Esophagus mucosa (tissue), 1 donor: Measurements from ENCODE around the gene CCSER1. TPM values are rescaled to one million over a fixed set of nuclear protein-coding genes. Genes with fewer than 3 reads are reported as not detected.

Source experiments
- ATAC-seq: fragments of 200-7000 bp; cut with Tn5 transposase; one replicate; pipeline ENCODE4 v1.9.1; 2020
- total RNA-seq: library from RNA; stranded (reverse); gene quantifications from one replicate; pipeline ENCODE4 v1.2.4, GENCODE V29; 2023
- donor health status: DM: yes; HTN: yes; CAD: no.

The CCSER1 gene
- 1.2 TPM for total RNA-seq

DNA sequence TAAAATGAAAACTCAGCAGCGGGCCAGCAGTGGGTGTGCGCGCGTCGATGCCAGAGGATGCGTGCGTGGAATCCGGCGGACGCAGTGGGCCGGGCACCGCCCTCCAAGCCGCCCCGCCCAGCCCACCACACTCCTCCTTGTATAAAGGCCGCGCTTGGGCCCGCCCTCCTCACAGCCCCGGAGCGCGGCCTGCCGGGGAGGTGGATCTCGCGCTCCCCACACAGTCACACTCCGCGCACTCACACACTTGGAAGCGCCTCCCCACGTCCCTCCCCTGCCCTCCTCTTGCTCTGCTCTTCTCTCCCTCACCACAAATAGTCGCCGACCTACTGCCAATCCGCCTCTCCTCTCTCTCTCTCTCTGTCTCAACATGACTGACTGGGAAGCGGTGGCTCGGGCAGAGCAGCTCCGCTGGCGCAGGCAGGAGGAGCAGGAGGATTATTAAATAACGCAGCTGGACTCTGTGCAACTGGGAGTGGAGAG lies at the start of gene CCSER1:
CCSER1 (plus strand) TSS at position 172 of the 483 bp plus-strand sequence.
- peak; percentile 94 for ATAC-seq

DNA sequence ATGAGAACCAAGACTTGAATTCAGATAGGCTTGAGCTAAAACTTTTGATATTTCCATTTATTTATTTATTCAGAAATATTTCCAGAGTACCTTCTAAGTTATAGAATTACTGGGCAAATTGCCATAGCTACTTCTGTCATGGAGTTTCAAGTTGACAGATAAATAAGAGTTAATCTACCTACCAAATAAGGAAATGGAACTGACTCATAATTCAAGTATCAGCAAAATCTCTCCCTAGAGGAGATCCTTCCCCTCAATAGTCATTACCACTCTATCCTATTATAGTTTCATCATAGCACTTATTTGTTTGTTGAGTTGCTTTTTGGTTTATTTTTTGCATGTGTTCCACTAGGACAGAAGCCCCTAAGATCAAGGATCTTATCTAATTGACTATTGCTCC lies 48.8 kb upstream of the CCSER1 start:
- peak; percentile 42 for ATAC-seq

DNA sequence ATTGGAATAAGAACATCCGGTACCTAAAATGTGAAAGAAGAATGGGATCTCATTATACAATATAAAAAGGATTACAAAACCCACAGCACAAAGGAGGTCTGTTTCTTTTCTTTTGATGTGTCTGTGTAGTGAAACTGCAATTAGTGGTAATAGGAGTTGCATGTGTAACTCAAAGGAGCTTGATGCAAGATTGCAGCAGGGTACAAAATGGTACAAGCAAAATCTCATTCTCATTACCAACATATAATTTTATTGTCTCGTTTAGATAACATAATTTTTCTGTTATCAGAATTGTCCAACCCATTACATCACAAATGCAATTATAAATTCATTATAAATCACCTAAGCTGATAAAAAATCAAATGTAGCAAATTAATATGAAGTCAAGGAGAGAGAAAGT lies 47.1 kb upstream of the CCSER1 start:
- no peak for ATAC-seq

DNA sequence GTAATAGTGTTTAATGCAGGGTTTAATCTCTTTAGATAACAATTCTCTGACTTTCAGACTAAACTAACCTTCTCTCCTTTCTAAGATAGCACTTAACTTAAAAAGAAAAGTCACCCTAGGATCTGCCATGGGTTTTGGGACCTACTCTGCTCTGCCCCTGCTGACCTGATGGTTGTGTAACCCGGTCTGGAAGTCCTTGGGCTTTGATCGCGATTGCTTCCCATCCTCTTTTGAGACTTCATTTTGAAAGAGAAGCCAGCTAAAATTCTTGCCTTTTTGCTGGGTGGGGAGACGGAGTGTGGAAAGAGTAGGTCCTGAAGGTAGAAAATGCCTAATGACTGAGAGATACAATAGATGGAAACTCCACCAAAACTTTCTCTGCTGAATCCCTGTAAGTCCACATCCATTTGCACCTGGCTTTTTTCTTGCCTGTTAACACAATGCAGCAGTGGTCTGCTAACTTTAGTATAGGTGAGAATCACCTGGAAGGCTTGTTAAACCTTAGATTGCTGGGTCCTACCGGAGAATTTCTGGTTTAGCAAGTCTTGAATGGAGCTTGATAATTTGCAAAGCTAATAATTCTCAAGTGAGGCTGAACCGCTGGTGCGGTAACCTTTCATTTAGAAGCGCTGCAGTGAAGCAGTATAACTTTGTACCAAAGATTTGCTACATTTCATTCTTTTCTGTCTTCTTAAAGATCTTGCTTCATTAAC lies 45.6 kb upstream of the CCSER1 start:
- ATAC-seq: no peak

DNA sequence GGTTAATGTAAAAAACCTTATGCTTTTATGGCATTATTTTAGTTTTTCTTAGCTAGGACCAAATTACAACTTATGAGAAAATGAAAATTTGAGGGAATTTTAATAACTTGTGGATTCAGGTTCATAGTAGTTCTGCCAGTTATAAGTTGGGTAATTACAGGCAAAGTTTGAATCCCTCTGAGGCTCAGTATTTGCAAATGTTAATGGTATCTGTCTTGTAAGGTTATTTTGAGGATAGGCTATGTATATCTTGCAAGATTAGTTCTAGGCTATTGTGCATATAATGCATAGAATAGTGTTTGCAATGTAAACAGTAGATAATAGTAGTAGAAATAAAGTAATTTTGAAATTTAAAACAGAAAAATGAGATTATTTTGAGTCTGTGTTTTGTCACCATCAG lies 44.7 kb upstream of the CCSER1 start:
- ATAC-seq: no peak

DNA sequence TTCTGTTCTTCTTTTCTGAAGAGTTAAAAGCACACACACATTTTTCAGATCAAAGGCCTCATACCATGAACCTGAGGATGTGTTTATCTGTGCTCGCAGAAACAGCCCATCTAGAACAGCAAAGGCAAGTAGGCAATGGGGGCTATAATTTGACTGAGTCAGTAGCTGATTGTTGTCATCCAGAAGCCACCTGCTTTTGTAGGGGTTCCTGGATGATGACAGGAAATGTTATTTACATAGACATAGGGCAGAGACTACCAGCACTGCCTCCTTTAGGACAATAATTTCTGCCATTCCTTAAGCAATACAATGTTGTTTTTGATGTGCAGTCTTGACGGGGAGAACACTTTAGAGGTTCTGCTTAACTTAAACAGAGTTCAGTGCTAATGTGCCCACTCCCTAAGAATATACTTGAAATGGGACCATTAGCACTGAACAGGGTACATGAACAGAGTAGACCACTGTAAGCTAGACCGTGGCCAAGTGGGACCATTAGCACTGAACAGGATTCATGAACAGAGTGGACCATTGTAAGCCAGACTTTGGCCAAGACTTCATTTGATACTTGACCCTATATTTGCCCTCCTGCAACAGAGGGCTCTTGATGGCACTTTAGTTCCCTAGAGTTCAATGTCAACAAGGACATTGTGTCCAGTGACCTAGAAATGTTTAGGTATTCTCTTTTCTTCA lies 42.8 kb upstream of the CCSER1 start:
- ATAC-seq: no peak

DNA sequence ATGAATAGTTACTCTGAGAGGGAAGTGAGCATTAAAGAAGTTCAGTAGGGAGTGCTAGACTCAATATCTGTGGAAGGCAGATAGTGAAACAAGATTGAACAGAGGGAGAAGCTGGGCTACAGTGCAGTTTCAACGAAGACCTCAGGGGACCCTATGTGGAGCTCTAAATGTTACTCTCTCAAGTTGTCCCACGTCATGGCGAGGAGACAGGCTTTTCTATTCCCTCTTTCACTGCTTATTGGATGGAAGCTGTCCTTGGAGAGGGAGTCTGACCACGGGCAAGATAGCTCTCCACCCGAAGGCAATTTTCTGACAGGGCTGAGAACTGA lies 42.3 kb upstream of the CCSER1 start:
- ATAC-seq: no peak

DNA sequence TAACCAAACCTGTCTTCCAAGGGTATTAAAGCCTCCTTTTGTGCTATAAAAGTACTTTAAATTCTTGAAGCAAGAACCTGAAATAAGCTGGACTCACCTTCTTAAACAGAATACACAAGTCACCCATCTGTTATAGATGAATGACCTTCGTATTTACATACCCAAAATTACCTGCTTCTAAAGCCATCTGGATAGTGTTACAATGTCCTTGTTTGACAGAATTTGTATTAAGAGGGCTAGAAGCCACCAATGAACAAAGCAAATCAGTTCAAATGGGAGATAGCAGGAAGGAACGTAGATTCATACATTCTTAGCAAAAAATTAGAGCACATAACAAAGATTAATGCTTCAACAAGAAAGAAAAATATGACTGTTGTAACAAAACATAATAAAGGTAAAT lies 33.7 kb upstream of the CCSER1 start:
- no peak for ATAC-seq

DNA sequence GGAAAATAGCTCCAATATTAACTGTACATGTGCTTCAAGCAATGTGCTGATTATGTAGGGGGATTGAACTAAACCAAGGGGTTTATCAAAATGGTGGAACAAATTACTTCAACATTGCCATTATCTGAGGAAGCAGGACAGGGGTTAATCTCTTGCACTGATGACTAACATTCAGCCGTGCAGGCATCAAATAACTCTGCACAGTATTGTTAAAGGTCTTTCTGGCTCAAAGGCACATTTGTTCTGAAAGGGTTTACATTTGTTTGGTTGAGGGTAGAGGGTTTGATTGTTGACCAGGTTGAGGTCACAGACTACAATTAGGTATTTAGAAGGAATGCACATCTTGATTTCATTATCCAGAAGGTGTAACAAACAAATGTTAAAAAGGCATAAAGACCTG lies 32.2 kb upstream of the CCSER1 start:
- ATAC-seq: no peak

DNA sequence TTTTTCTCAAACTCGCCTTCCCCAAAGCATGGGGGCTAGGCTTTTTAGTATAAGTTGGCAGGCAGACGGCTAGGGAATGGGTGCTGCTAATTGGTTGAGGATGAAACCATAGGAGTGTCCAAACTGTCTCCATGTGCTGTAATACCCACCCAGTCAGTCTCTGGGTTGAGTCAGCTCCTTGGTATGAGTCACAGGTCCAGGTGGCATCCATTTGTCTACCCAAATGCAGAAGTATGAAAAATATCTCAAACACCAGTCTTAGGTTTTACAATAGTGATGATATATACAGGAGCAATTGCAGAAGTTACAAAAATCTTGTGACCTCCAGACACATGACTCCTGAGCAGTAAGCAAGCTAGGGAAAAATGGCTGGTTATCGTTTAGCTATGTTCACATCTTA lies 27.4 kb upstream of the CCSER1 start:
- ATAC-seq: peak; percentile 41

DNA sequence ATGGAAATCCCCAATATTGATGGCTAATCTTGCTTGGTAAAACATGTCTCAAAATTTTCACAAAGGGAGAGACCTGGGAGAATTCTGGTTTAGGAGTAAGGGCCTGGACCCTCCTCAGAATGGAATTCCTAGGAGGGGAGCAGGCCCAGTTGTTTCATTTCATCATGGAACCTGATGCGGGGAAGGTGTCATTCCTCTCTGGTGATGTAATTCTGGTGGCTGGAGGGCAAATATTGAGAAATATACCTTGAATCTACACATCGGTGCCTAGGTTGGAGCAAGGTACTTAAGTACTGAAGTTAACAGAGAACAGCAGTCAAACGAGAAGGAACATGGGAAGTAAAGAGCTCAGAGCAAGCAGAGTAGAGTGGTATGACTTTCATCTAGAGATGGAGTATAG lies 23.2 kb upstream of the CCSER1 start:
- no peak for ATAC-seq

DNA sequence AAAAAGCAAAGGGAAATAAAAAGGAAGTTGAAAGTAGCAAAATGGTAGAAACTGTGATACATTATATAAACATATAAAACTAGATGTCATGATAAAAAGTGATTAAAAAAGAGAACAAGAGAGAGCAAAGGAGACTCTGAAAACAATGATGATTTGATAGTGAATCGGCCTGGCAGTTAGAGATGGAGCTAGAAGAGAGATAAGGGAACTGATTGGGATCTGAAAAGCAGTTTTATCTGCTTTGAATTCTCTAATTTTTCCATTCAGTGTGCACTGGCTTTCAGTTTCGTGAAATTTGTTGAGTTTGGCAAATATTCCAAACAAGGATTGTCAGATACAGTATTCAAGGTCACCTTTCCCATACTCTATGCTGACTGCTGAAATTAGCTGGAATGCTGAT lies 21.9 kb upstream of the CCSER1 start:
- no peak for ATAC-seq

DNA sequence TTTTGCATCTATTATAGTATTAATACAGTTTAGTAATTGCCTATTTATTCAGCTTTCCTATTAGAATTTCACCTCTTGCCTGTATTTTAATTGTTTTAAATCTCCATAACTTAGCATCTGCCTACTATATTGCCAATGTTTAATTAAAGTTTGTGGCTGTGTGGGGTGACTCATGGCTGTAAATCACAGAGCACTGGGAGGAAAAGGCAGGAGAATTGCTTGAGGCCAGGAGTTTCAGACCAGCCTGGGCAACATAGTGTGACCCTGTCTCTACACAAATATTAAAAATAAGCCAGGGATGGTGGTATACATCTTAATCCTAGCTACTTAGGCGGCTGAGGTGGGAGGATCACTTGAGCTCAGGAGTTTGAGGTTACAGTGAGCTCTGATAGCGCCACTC lies 14.5 kb upstream of the CCSER1 start:
- ATAC-seq: no peak

DNA sequence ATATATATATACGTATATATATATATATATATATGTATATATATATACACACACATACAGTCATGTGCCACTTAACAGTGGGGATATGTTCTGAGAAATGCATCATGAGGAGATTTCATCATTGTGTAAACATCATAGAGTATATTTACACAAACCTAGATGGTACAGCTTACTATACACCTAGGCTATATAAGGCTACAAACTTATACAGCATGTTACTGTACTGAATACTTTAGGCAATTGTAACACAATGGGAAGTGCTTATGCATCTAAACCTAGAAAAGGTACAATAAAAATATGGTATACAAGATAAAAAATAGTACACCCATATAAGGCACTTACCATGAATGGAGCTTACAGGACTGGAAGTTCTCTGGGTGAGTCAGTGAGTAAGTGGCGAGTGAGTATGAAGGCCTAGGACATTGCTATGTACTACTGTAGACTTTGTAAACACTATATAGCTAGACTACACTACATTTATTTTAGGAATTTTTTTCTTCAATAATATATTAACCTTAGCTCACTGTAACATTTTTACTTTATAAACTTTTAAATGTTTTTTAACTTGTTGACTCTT lies 13.2 kb upstream of the CCSER1 start:
- no peak for ATAC-seq

DNA sequence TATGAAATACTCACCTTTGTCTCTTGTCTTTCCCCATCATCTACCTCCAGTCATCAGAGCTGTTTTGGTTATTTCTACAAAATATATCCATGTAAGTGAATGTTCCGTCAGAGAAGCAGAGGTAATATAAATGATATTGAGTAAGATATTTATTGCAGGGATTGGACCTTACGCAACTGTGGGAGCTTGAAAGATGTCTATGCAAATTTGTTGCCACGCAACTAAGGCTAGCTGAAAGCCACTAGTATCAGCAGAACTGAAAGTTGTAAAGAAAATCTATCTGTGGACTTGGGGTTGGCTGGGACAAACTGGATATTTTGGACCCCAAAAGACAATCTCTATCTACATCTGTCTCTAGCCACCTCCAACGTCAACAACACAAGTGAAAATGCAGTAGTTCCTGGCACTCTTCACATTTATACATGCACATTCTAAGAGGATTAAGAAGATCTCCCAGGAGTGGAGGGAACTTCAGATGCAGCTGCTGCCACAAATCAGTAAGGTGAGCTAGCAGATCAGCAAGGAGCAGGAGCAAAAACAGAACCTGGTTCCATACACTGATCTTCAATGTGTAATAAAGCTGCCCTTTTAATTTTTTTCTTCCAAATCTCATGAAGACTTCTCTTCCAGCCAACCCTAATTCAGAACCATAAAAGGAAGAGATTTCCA lies 8.5 kb upstream of the CCSER1 start:
- no peak for ATAC-seq

DNA sequence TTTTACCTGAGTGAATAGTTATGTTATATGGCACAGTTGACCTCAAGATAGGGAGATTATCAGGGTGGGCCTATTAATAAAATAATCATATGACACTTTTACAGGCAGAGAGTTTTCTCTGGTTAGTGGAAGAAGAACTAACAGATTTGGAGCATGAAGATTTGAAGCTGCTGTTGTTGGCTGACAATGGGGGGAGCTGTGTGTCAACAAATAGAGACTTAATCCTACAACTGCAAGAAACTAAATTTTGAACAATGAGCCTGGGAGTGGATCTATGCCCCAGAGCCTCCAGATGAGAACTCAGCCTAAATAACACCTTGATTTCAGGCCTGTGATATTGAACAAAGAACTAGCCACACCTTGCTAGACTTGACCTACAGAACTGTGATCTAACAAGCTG lies 7.2 kb upstream of the CCSER1 start:
- ATAC-seq: no peak

DNA sequence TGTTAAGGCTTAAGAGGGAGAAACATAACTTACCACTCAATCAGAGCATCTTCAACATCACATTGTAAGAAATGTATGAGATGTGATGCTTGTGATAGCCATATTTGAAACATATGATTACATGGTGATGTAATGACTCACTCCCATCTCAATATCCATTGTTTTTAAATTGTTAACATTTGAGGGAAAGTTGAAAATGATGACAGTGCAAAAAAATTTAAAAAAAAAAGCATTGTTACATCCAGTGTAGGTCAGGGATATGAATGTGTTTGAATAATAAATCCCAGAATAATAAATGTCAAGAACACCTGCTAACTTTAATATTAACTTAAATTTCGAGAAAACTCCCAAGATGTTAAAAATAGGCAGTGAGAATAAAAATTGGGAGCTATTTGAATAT lies 6.4 kb upstream of the CCSER1 start:
- ATAC-seq: no peak

DNA sequence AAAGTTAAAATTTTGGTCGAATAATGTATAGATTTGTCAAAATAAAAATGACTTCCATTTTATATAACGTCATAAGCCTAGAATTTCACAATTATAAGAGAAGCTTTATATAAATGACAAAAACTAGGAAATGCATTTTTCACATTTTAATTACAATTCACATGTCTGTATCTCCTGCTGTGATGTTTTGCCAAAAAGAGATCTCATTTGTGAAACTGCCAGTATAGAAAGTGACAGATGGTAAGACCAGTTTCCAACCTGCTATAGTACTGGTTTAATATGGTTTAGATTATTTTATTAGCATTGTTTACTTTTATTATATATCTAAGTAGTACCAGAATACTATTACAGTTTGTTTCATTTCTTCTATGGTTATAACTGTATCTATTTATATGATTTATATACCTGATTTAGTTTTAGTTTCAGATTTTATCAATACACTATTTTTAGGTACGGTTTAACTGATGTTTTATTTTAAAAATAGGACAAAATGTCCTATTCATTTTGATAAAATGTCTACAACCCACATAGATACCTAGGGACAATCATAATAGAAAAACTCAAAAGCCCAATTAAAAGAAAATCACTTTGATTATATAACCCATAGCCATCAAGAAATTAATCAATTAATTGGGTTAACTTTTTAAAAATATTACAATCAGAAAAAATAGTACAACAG lies 5.4 kb upstream of the CCSER1 start:
- ATAC-seq: no peak

DNA sequence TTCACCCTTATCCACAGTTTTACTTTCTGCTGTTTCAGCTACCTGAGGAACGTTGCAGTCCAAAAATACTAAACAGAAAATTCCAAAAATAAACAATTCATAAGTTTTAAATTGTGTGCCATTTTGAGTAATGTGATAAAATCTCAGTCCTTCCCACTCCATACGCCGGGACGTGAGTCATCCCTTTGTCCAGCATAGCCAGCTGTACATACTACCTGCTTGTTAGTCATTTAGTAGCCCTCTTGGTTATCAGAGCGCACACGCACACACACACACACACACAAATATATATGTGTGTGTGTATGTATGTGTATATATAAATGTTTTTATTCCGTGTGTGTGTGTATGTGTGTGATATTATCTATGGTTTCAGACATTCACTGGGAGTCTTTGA lies 4.8 kb upstream of the CCSER1 start:
- ATAC-seq: no peak

DNA sequence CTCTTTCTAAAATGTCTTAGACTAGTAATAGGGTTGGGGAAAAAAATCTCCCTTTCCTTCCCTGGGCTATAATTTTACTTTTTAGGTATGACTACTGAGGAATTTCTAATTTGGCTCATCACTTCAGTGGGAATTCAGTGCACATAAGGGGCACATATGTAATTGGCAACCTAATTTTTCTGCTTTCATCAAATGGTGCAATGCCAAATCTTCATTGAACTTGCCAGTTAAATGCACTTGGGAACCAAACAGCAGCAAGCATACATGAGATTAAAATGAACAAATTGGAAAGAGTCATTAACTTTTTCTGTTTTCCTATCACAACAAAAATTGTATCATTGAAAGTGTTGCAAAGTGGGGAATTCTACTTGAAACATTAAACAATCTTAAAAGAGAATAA lies 2.9 kb upstream of the CCSER1 start:
- ATAC-seq: no peak

DNA sequence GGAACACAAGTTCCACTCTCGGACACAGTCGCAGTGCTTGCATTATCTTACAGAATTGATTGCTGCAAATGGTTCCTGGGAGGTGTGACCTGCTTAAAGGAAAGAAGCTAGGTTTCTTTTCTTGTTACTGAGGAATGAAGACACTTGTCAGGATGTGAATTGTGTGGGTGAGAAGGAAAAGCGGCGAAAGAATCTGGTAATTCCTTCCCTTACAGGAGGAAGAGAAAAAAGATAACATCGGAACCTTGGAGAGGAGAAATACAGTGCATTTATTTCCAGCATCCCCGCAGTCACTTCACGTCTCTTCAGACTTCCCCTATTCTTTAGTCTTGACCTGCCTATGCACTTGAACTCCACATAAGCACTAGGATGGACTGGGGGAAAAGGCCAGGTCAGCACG lies 389 bp upstream of the CCSER1 start:
- ATAC-seq: no peak

DNA sequence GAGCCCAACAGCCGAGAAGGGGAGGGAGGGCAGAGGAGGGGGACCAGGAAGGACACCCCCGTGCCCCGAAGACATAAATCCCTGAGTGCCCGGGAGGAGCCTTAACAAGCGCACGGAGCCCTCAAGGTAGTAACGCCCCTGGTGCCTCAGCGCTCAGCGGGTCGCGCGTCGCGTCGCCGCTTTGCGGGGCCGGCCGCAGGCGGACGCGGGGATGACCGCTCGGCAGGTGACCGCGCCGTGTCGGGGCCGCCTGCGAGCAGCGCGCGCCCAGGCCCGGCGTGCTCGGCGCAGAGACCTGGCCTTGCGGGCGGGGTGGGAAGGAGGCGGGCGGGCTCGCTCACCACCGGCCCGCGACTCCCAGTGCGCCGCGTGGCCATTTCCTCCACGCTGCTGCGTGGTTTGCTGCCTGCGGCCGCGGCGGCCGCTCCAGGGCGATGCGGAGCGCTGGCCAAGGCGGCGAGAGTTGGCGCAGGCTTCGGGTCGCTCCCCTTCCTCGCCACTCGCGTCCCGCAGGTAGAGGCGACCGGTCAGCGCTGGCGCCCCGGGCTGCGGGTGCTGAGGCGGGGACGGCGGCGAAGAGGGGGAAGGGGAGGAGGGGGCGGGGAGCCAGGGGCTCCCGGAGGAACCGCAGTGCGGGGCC lies 632 bp downstream of the CCSER1 start:
- peak; percentile 58 for ATAC-seq
